Hepatocyte (in vitro differentiated cells): ENCODE data around the gene HIP1. TPM values are rescaled to one million over a fixed set of nuclear protein-coding genes. Genes with fewer than 3 reads are reported as not detected.
A peak's percentile ranks its signal among the peaks of the same experiment; 100 is the strongest.

Experiments
- DNase-seq: peaks from one replicate; pipeline ENCODE4 v3.0.0-alpha.2; 2016; ENCODE audit warnings: low spot score
- H2AFZ ChIP-seq: fragments of 200-600 bp; sonication (generic); 2 replicates; pipeline ENCODE4 v1.6.0; 2016; ENCODE audit warnings: antibody characterized with exemption, mild to moderate bottlenecking
- H3K27ac ChIP-seq: fragments of 200-600 bp; sonication (generic); 2 replicates; pipeline ENCODE4 v1.5.1; 2016; ENCODE audit warnings: mild to moderate bottlenecking
- H3K27me3 ChIP-seq: fragments of 200-600 bp; sonication (generic); 2 replicates; pipeline ENCODE4 v1.6.1; 2016
- H3K36me3 ChIP-seq: fragments of 200-600 bp; sonication (generic); replicated peaks from 2 replicates; pipeline ENCODE4 v1.5.1; 2016; ENCODE audit warnings: low read depth; ENCODE audit not compliant: insufficient read depth
- H3K4me1 ChIP-seq: fragments of 200-600 bp; sonication (generic); 2 replicates; pipeline ENCODE4 v1.5.1; 2016; ENCODE audit warnings: mild to moderate bottlenecking, moderate library complexity; ENCODE audit not compliant: insufficient read depth
- H3K4me2 ChIP-seq: fragments of 200-600 bp; sonication (generic); 2 replicates; pipeline ENCODE4 v1.6.0; 2016
- H3K4me3 ChIP-seq: fragments of 200-600 bp; sonication (generic); 2 replicates; pipeline ENCODE4 v1.5.1; 2016; ENCODE audit warnings: mild to moderate bottlenecking
- H3K79me2 ChIP-seq: fragments of 200-600 bp; sonication (generic); 2 replicates; pipeline ENCODE4 v1.6.0; 2017; ENCODE audit warnings: mild to moderate bottlenecking
- H3K9me2 ChIP-seq: fragments of 200-600 bp; sonication (generic); replicated peaks from 2 replicates; pipeline ENCODE4 v1.6.0; 2017; ENCODE audit warnings: mild to moderate bottlenecking; ENCODE audit not compliant: insufficient read depth
- H3K9me3 ChIP-seq: fragments of 200-600 bp; sonication (generic); 2 replicates; pipeline ENCODE4 v1.5.1; 2016; ENCODE audit warnings: low read depth, mild to moderate bottlenecking
- H4K20me1 ChIP-seq: fragments of 200-600 bp; sonication (generic); 2 replicates; pipeline ENCODE4 v1.6.0; 2016; ENCODE audit warnings: mild to moderate bottlenecking; ENCODE audit not compliant: insufficient read depth, poor library complexity, severe bottlenecking
- CTCF ChIP-seq: fragments of 200-600 bp; sonication (generic); IDR thresholded peaks from 2 replicates; pipeline ENCODE4 v1.5.1; 2016; ENCODE audit warnings: antibody characterized with exemption, mild to moderate bottlenecking; ENCODE audit not compliant: poor library complexity
- EZH2 ChIP-seq: fragments of 200-600 bp; sonication (generic); IDR thresholded peaks from 2 replicates; pipeline ENCODE4 v1.6.1; 2016; ENCODE audit warnings: antibody characterized with exemption, mild to moderate bottlenecking, borderline replicate concordance
- EZH2phosphoT487 ChIP-seq: fragments of 200-600 bp; sonication (generic); IDR thresholded peaks from one replicate; pipeline ENCODE4 v1.6.1; 2018; ENCODE audit warnings: antibody characterized with exemption, mild to moderate bottlenecking, low read depth, moderate library complexity; ENCODE audit not compliant: unreplicated experiment, severe bottlenecking
- WGBS: methylation state at CpG from one replicate; pipeline ENCODE4 v1.1.6; 2016; ENCODE audit warnings: low lambda C conversion rate; ENCODE audit errors: missing lambda C conversion rate; 5-methylcytosine and 5-hydroxymethylcytosine counted together
- polyA plus RNA-seq: library from polyadenylated mRNA; unstranded; fragments of >200 nt; fragmentation: Nextera tagmentation; extraction: Ambion mirVana; gene quantifications from 2 replicates; pipeline ENCODE4 v1.2.1, GENCODE V29; 2016
- total RNA-seq: library from RNA; depleted of rRNA; stranded (reverse); fragments of >200 nt; gene quantifications from 2 replicates; pipeline ENCODE4 v1.2.3, GENCODE V29; 2014

Gene HIP1
- total and polyA plus RNA-seq, 2 experiments from 2014 or later = 8.3 to 14.5 TPM

- H3K27ac ChIP-seq = no peak overlapping the region
- peaks cover 8% of the 10 kb centered on the region for H3K79me2 ChIP-seq
- H2AFZ ChIP-seq = peak overlapping the region; percentile 87
- H3K4me1 ChIP-seq = peaks cover 2% of the 10 kb centered on the region
- peak overlapping the region; percentile 39 for H3K4me3 ChIP-seq
- 13% methylated on average over 14 of the region's 18 CpGs for WGBS
- TF ChIP-seq EZH2phosphoT487 (no peak), CTCF (no peak), EZH2 (no peak)
- no peaks in the 10 kb centered on the region for H3K9me2 ChIP-seq
- H3K27me3 ChIP-seq = peaks cover 15% of the 10 kb centered on the region
- DNase-seq = peak; percentile 54
- no peaks in the 10 kb centered on the region for H3K36me3 ChIP-seq
- H3K9me3 ChIP-seq = no peaks in the 10 kb centered on the region
- peak overlapping the region; percentile 97 for H3K4me2 ChIP-seq
- H4K20me1 ChIP-seq = no peaks in the 10 kb centered on the region
These were observed 711 bp downstream of the HIP1 start for GRCh38 chr7:75737856-75738603.

GRCh38 chr7:75735581-75736350, 3.0 kb downstream of the HIP1 start:
- Histone ChIP-seq H3K27ac (no peak overlapping the region), H3K9me3 (no peaks in the 10 kb centered on the region), H3K79me2 (peaks cover 8% of the 10 kb centered on the region), H3K4me3 (no peak overlapping the region), H3K9me2 (no peaks in the 10 kb centered on the region), H3K4me2 (no peak overlapping the region), H3K36me3 (no peaks in the 10 kb centered on the region), H4K20me1 (no peaks in the 10 kb centered on the region), H2AFZ (no peak overlapping the region), H3K4me1 (peaks cover 9% of the 10 kb centered on the region), H3K27me3 (peaks cover 15% of the 10 kb centered on the region)
- no peak for TF ChIP-seq EZH2
- TF ChIP-seq CTCF = no peak
- TF ChIP-seq EZH2phosphoT487 = no peak
- no peak for DNase-seq
- WGBS = 96% methylated on average over 9 of the region's 9 CpGs

GRCh38 chr7:75734586-75735458, 3.9 kb downstream of the HIP1 start:
- Histone ChIP-seq H3K79me2 (peaks cover 8% of the 10 kb centered on the region), H3K27me3 (peaks cover 15% of the 10 kb centered on the region), H3K4me1 (peaks cover 9% of the 10 kb centered on the region), H3K4me3 (no peak overlapping the region), H4K20me1 (no peaks in the 10 kb centered on the region), H3K9me3 (no peaks in the 10 kb centered on the region), H2AFZ (no peak overlapping the region), H3K27ac (no peak overlapping the region), H3K4me2 (no peak overlapping the region), H3K9me2 (no peaks in the 10 kb centered on the region), H3K36me3 (no peaks in the 10 kb centered on the region)
- 58% methylated on average over 9 of the region's 9 CpGs for WGBS
- DNase-seq = peak; percentile 61
- TF ChIP-seq EZH2 (no peak), EZH2phosphoT487 (no peak), CTCF (no peak)
